ENCODE results near the gene FRAS1. TPM values are rescaled to one million over a fixed set of nuclear protein-coding genes. Genes with fewer than 3 reads are reported as not detected.

The FRAS1 gene
- total and polyA plus RNA-seq, 12 donors = 0.20 to 2.3 (median 0.84) TPM

DNA sequence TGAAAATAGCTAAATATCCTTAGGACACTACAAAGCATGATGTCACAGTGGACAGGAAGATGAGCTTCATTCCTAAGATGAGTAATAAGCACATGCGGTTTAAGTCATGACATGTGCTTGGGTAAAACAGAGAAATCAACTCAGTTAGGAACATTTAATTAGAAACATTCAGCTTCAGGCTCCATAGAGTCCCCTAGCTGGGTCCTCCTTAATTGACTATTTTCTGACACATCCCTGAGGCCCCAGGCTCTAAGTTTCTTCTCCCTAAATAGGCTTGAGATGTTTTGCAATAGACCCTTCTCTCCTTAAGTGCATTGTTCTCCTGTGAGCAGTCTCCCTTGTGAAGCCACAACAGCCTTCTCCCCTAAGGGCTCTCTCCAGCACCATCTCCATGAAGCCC lies 424.1 kb downstream of the FRAS1 start:
- TF ChIP-seq POLR2A (IDR thresholded peaks at IDR 0.05) = no peak
- TF ChIP-seq, protein P1, sequence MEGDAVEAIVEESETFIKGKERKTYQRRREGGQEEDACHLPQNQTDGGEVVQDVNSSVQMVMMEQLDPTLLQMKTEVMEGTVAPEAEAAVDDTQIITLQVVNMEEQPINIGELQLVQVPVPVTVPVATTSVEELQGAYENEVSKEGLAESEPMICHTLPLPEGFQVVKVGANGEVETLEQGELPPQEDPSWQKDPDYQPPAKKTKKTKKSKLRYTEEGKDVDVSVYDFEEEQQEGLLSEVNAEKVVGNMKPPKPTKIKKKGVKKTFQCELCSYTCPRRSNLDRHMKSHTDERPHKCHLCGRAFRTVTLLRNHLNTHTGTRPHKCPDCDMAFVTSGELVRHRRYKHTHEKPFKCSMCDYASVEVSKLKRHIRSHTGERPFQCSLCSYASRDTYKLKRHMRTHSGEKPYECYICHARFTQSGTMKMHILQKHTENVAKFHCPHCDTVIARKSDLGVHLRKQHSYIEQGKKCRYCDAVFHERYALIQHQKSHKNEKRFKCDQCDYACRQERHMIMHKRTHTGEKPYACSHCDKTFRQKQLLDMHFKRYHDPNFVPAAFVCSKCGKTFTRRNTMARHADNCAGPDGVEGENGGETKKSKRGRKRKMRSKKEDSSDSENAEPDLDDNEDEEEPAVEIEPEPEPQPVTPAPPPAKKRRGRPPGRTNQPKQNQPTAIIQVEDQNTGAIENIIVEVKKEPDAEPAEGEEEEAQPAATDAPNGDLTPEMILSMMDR (IDR thresholded peaks at IDR 0.05) = no peak
- Histone ChIP-seq H3K27ac (no peak overlapping the region), H3K36me3 (replicated peaks in 1 of 2) (no peaks in the 10 kb centered on the region), H3K4me3 (no peak overlapping the region), H3K9me3 (replicated peaks in 1 of 3) (no peaks in the 10 kb centered on the region), H3K27me3 (no peaks in the 10 kb centered on the region), H3K4me1 (replicated peaks in 1 of 2) (no peaks in the 10 kb centered on the region)
- DNase-seq = no peak
- intact Hi-C loops (cut with DNase I) = no loop called here
- 64 to 91% (median 75%) methylated on average over 1 of the region's 1 CpG for WGBS, 4 donors

DNA sequence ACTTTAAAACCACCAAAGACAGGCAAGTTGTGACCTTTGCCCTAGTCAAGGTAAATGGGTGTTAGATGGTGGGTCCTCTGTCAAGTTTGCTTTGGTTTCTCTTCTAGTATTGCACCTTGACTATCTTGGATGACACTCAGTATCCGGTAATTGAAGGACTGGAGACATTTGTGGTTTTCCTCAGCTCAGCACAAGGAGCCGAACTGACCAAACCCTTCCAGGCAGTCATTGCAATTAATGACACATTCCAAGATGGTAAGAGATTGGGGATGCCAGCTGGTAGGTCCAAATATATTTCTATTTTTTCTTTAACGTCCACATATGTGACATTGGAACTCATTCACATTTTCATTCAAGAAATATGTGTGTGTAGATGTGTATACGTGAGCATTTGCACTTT lies 425.2 kb downstream of the FRAS1 start:
- Histone ChIP-seq H3K4me3 (no peak overlapping the region), H3K9me3 (replicated peaks in 1 of 3) (no peaks in the 10 kb centered on the region), H3K36me3 (replicated peaks in 1 of 2) (no peaks in the 10 kb centered on the region), H3K27me3 (no peaks in the 10 kb centered on the region), H3K27ac (no peak overlapping the region), H3K4me1 (replicated peaks in 1 of 2) (no peaks in the 10 kb centered on the region)
- intact Hi-C loops (cut with DNase I) = no loop called here
- WGBS, 4 donors = 74 to 91% (median 76%) methylated on average over 4 of the region's 4 CpGs
- no peak for DNase-seq
- no peak for TF ChIP-seq POLR2A (IDR thresholded peaks at IDR 0.05)
- TF ChIP-seq, protein P1 (IDR thresholded peaks at IDR 0.05) = no peak

DNA sequence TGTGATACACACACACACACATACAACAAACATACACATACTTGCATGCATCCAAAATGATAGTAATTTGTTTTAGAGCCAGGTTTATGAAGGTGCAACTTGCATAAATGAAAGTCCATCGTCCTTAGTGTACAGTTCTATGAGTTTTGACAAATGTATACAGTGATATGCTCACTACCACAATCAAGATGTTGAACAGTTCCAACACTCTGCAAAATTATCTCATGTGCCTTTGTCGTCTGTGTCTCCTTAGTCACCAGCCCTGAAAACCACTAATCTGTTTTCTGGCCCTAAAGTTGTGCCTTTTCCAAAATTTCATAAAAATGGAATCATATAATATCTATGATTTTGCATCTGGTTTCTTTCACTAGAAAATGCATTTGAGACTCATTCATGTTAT lies 426.7 kb downstream of the FRAS1 start:
- no peak overlapping the region for H3K27ac ChIP-seq
- TF ChIP-seq POLR2A (IDR thresholded peaks at IDR 0.05) = no peak
- TF ChIP-seq, protein P1 (IDR thresholded peaks at IDR 0.05) = no peak

DNA sequence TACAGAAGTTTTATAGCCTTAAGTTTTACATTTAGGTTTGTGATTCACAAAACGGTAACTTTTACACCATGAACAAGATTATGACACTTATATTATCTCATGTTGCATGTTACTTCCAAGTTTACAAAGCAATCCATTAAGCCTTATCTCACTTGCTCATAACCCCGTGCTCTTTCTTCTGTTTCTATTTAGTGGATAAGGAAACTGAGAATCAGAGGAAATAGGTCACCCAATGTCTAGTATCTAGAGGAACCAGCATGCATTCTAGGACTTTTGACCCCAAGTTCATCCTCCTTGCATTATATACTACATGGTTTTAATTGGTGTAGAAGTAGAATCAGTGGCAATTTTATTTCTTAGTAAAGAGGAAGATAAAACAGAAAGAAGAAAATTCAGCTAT lies 427.5 kb downstream of the FRAS1 start:
- 19 to 32% (median 26%) methylated on average over 2 of the region's 2 CpGs for WGBS, 4 donors
- no peaks in the 10 kb centered on the region for H3K36me3 ChIP-seq (replicated peaks in 1 of 2)
- DNase-seq = no peak
- no peaks in the 10 kb centered on the region for H3K4me1 ChIP-seq (replicated peaks in 1 of 2)
- H3K4me3 ChIP-seq = no peak overlapping the region
- TF ChIP-seq POLR2A (IDR thresholded peaks at IDR 0.05) = no peak
- TF ChIP-seq, protein P1 (IDR thresholded peaks at IDR 0.05) = no peak
- H3K27me3 ChIP-seq = no peaks in the 10 kb centered on the region
- intact Hi-C loops (cut with DNase I) = no loop called here
- no peaks in the 10 kb centered on the region for H3K9me3 ChIP-seq (replicated peaks in 1 of 3)
- H3K27ac ChIP-seq = no peak overlapping the region

More for the DNA sequence above, 426.7 kb downstream of the FRAS1 start:
- 68 to 91% (median 79%) methylated on average over 2 of the region's 2 CpGs for WGBS, 4 donors
- Histone ChIP-seq H3K4me1 (replicated peaks in 1 of 2) (no peaks in the 10 kb centered on the region), H3K27me3 (no peaks in the 10 kb centered on the region), H3K9me3 (replicated peaks in 1 of 3) (no peaks in the 10 kb centered on the region), H3K4me3 (no peak overlapping the region), H3K36me3 (replicated peaks in 1 of 2) (no peaks in the 10 kb centered on the region)
- intact Hi-C loops (cut with DNase I) = no loop called here
- no peak for DNase-seq
